ENCODE results near the gene MYOM1.

DNA sequence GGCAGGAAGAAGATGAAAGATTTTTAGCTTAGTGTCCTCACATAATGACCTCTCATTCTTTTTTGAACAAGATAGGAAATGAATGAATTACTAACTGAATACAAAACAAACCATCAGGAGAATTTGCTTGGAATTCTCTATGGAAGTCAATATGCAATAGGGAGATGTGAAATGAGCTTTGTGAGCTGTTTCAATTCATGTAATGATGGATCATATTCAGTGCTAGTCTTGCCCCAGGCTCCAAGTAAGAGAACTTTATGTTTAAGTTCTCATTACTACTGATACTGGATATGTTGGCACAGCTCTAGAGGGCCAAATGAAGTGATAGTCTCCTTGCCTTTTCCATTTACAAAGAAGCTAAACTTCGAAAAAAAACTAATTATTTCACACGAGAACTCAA lies 29.2 kb downstream of the MYOM1 start:
- TF ChIP-seq, protein P1, sequence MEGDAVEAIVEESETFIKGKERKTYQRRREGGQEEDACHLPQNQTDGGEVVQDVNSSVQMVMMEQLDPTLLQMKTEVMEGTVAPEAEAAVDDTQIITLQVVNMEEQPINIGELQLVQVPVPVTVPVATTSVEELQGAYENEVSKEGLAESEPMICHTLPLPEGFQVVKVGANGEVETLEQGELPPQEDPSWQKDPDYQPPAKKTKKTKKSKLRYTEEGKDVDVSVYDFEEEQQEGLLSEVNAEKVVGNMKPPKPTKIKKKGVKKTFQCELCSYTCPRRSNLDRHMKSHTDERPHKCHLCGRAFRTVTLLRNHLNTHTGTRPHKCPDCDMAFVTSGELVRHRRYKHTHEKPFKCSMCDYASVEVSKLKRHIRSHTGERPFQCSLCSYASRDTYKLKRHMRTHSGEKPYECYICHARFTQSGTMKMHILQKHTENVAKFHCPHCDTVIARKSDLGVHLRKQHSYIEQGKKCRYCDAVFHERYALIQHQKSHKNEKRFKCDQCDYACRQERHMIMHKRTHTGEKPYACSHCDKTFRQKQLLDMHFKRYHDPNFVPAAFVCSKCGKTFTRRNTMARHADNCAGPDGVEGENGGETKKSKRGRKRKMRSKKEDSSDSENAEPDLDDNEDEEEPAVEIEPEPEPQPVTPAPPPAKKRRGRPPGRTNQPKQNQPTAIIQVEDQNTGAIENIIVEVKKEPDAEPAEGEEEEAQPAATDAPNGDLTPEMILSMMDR (IDR thresholded peaks at IDR 0.05; ENCODE audit: low read length) = no peak
- no peak for TF ChIP-seq EZH2 (optimal IDR thresholded peaks at IDR 0.05; ENCODE audit: low read depth, low read length)
- no peak for TF ChIP-seq EZH2phosphoT487 (IDR thresholded peaks at IDR 0.05; ENCODE audit: low read length)

All from MM.1S (cell line).